GM19193 (cell line): ENCODE measurements around the gene MAMDC4.
"Not testable (repeated sequence)": the region's sequence is repeated elsewhere in the genome, so short reads cannot be mapped to it uniquely, and the experiment has no call there.

ENCODE experiments used
- POLR2A ChIP-seq: IDR thresholded peaks from 4 replicates; pipeline ENCODE4 v1.6.1; 2011; ENCODE audit not compliant: insufficient read depth, insufficient read length; ENCODE audit errors: extremely low read depth

MAMDC4 gene

GRCh38 chr9:136831720-136832104 lies 20.4 kb upstream of the MAMDC4 start:
- TF ChIP-seq POLR2A: no peak

- no peak for TF ChIP-seq POLR2A
These were observed 19.6 kb upstream of the MAMDC4 start for GRCh38 chr9:136832581-136832980.

GRCh38 chr9:136835162-136835931 lies 16.8 kb upstream of the MAMDC4 start:
- no peak for TF ChIP-seq POLR2A

GRCh38 chr9:136835932-136836904 lies 15.9 kb upstream of the MAMDC4 start:
- TF ChIP-seq POLR2A: no peak

GRCh38 chr9:136837146-136837855 lies 14.8 kb upstream of the MAMDC4 start:
- no peak for TF ChIP-seq POLR2A

DNA sequence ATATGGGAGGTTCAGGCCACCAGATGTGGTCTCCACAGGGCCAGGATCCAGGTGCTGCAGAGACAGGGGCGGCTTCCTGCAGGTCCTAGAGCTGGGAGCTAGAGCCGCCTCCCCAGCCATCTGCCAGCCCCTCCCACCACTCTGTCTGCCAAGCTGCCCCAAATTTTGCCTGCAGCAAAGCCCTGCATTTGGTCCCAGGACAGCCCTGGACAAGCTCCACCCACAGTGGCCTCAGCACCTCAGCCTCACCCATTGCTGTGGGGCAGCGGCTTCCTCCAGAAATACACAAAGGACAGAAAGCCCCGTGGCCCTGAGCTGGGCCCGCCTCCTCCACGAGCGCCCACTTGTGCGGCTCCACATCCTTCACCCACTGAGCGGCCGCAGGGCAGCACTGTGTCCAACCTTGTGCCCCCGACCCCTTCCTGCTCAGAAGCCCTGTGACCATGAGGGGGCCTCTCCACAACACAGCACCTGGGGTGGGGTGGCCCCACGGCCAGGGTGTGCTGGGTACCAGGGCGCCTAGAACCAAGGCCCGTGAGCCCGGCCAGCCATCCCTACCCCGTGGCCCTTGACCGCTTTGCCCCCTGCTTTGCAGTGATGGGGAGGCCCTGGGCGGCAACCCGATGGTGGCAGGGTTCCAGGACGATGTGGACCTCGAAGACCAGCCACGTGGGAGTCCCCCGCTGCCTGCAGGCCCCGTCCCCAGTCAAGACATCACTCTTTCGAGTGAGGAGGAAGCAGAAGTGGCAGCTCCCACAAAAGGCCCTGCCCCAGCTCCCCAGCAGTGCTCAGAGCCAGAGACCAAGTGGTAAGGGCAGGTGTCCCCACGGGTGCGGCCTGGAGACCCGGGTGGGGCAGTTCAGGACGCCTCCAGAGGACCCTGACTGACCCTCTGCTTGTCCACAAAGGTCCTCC lies 13.6 kb upstream of the MAMDC4 start:
- TF ChIP-seq POLR2A: no peak

DNA sequence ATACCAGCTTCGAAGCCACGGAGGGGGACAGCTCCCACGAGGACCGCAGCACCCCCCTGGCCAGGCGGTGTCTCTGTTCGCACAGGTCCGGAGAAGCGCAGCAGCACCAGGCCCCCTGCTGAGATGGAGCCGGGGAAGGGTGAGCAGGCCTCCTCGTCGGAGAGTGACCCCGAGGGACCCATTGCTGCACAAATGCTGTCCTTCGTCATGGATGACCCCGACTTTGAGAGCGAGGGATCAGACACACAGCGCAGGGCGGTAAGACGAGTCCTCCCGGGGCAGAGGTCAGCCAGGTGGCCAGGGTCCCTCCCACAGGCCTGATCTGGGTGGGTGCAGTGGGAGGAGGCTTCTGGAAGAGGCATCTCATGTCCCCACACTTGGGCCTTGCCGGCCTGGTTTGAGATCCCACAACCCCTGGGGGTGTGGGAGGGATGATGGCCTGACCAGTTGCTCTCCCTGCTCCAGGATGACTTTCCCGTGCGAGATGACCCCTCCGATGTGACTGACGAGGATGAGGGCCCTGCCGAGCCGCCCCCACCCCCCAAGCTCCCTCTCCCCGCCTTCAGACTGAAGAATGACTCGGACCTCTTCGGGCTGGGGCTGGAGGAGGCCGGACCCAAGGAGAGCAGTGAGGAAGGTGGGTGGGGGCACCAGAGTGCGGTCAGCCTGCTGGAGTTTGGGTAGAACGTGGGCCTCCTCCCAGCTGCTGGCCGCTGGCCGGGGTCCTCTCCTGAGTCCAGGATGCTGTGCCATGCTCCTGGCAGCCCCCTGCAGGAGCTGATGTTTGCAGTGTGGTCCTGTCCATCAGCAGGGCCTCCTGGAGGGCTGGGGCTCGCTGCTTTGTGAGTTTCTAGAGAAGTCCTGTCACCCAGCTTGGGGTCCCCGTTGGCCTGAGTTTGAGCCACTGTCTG lies 12.7 kb upstream of the MAMDC4 start:
- no peak for TF ChIP-seq POLR2A

DNA sequence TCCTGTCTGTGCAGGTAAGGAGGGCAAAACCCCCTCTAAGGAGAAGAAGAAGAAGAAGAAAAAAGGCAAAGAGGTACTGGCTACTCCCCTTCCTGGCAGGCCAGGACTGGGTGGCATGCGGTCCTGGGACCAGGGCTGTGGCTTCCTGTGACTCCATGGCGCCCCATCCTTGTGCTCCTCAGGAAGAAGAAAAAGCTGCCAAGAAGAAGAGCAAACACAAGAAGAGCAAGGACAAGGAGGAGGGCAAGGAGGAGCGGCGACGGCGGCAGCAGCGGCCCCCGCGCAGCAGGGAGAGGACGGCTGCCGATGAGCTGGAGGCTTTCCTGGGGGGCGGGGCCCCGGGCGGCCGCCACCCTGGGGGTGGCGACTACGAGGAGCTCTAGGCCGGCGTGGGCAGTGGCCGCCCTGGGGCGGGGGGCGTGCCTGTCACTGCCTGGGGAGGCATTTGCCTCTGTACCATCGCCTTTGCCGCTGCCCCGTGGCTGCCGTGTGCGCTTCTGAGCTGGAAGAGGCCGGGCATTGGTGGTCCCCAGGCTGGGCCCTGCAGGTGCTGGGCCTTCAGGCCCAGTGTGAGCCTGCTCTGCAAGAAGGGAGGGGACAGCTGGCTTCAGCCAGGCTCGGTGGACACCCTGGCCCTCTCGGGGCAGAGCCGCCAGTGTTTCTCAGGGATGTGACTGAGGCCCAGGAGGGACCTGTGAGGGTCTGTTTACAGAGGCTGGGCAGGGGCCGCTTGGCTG lies 11.8 kb upstream of the MAMDC4 start:
- no peak for TF ChIP-seq POLR2A

DNA sequence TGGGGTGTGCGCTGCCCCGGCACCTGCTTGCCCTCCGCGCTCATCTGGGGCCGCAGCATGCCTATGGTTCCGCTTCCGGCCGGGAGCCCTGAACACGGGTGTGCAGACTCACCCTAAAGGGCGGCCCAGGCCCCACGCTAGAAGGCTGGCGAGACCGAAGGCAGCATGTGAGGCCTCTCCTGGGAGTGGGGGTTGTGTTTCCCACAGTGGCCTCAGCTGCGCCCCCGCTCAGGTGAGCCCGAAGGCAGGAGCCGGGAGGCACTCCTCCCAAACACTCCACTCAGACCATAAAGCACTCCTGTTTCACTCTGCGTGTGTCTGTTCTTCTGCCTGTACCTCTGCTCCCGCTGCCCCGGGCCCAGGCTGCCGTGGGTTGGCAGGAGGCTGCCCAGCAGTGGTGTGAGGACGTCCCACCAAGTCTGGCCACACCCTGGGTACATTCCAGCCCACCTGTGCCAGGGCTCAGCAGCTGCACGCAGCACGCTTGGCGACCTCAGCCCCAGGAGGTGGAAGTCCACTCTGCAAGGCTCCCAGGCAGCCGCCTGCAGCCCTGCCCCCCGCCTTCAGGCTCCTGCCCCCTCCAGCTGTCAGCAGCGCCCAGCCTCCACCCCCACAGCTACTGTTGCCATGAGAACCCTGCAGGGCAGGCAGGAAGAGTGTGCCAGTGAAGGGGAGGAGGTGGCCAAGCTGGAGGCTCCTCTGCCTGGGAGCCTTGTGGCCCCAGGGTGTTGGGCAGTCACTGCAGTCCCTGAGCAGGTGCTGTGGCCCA lies 11.1 kb upstream of the MAMDC4 start:
- no peak for TF ChIP-seq POLR2A

- not testable (repeated sequence) for TF ChIP-seq POLR2A
These were observed 9.7 kb upstream of the MAMDC4 start, which contains the start of gene AJM1 for GRCh38 chr9:136842380-136842948. Gene AJM1, plus strand, starts transcription at chr9:136842478. Its CDS starts 1,937 bp downstream, at chr9:136844415.

DNA sequence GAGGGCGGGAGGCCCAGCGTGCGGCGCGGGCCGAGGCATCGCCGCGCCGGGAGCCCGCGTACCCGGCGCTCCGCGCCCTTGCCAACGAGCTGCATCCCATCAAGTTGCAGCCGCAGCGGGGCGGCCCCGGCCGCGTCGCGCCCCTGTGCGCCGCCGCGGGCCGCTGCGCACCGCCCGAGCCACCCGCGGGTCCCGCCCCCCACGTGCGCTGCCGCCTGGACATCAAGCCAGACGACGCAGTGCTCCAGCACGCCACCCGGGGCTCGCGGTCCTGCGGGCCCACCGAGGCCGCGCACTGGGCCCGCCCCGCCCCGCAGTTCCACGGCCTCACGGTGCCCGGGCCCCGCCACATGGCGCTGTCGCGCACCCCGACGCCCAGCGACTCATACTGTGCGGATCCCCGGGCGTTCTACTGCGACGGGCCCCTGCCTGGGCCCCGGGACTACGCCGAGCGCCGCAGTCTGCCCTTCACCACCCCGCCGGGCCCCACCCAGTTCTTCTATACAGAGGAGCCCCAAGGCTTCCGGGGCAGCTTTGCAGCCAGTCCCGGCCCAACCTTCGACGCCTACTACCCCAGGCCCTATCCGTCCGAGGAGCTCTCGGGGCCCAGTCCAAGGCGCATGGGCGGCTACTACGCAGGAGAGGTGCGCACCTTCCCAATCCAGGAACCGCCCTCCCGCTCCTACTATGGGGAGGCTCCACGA lies 7.2 kb upstream of the MAMDC4 start:
- TF ChIP-seq POLR2A: no peak
